Activated naive CD8-positive, alpha-beta T cell (primary cell): ENCODE data around the gene GAPDH.
"Not testable (repeated sequence)": the region's sequence is repeated elsewhere in the genome, so short reads cannot be mapped to it uniquely, and the experiment has no call there.

Experiments
- H3K27ac Mint-ChIP-seq: one replicate; pipeline ENCODE4 v1.8.0; 2021; ENCODE audit warnings: mixed read lengths
- H3K27me3 Mint-ChIP-seq: one replicate; pipeline ENCODE4 v1.8.0; 2021; ENCODE audit warnings: mixed read lengths
- H3K36me3 Mint-ChIP-seq: one replicate; pipeline ENCODE4 v1.8.0; 2021; ENCODE audit warnings: mixed read lengths
- H3K4me1 Mint-ChIP-seq: one replicate; pipeline ENCODE4 v1.8.0; 2021; ENCODE audit warnings: low read depth, mixed read lengths
- H3K4me3 Mint-ChIP-seq: one replicate; pipeline ENCODE4 v1.8.0; 2021; ENCODE audit warnings: mild to moderate bottlenecking, mixed read lengths
- H3K9me3 Mint-ChIP-seq: one replicate; pipeline ENCODE4 v1.8.0; 2021; ENCODE audit warnings: low read depth, mixed read lengths

The GAPDH gene

GRCh38 chr12:6533923-6534694, at the start of gene GAPDH:
GAPDH (plus strand) TSS chr12:6534517; CDS start chr12:6534833, 316 bp downstream.
- H3K27ac Mint-ChIP-seq = peak within 1 kb of the TSS; percentile 99
- no peaks in the 10 kb centered on the region for H3K27me3 Mint-ChIP-seq
- H3K36me3 Mint-ChIP-seq = peaks cover 11% of the 10 kb centered on the region
- H3K4me1 Mint-ChIP-seq = peaks cover 28% of the 10 kb centered on the region
- H3K4me3 Mint-ChIP-seq = peak within 1 kb of the TSS; percentile 96
- H3K9me3 Mint-ChIP-seq = no peaks in the 10 kb centered on the region

GRCh38 chr12:6488240-6488639, 46.1 kb upstream of the GAPDH start:
- H3K9me3 Mint-ChIP-seq = no peaks in the 10 kb centered on the region
- H3K27me3 Mint-ChIP-seq = no peaks in the 10 kb centered on the region
- no peak overlapping the region for H3K27ac Mint-ChIP-seq
- peaks cover 2% of the 10 kb centered on the region for H3K36me3 Mint-ChIP-seq
- H3K4me3 Mint-ChIP-seq = no peak overlapping the region
- peaks cover 13% of the 10 kb centered on the region for H3K4me1 Mint-ChIP-seq

GRCh38 chr12:6489449-6489848, 44.9 kb upstream of the GAPDH start:
- Mint-ChIP-seq H3K4me3 (no peak overlapping the region), H3K27me3 (no peaks in the 10 kb centered on the region), H3K4me1 (peaks cover 15% of the 10 kb centered on the region), H3K27ac (no peak overlapping the region), H3K9me3 (no peaks in the 10 kb centered on the region), H3K36me3 (peaks cover 2% of the 10 kb centered on the region)

GRCh38 chr12:6490673-6491072, 43.6 kb upstream of the GAPDH start:
- H3K9me3 Mint-ChIP-seq, H3K27ac Mint-ChIP-seq, H3K4me3 Mint-ChIP-seq, H3K27me3 Mint-ChIP-seq, H3K36me3 Mint-ChIP-seq: not testable (repeated sequence)
- peaks cover 27% of the 10 kb centered on the region for H3K4me1 Mint-ChIP-seq

GRCh38 chr12:6492838-6493496, 41.4 kb upstream of the GAPDH start, which contains the start of gene MRPL51:
MRPL51 (minus strand) TSS chr12:6493262; CDS start chr12:6493136, 126 bp downstream.
- no peaks in the 10 kb centered on the region for H3K9me3 Mint-ChIP-seq
- peak within 1 kb of the TSS; percentile 97 for H3K4me3 Mint-ChIP-seq
- H3K36me3 Mint-ChIP-seq = peaks cover 2% of the 10 kb centered on the region
- no peaks in the 10 kb centered on the region for H3K27me3 Mint-ChIP-seq
- peak within 1 kb of the TSS; percentile 97 for H3K27ac Mint-ChIP-seq
- peaks cover 39% of the 10 kb centered on the region for H3K4me1 Mint-ChIP-seq

GRCh38 chr12:6493497-6494257, 40.6 kb upstream of the GAPDH start, which contains the start of gene NCAPD2:
NCAPD2 (plus strand) TSS chr12:6494102; CDS start chr12:6495099, 997 bp downstream.
- Mint-ChIP-seq H3K9me3 (no peaks in the 10 kb centered on the region), H3K27me3 (no peaks in the 10 kb centered on the region), H3K27ac (peak within 1 kb of the TSS; percentile 97), H3K4me1 (peaks cover 42% of the 10 kb centered on the region), H3K36me3 (peaks cover 2% of the 10 kb centered on the region), H3K4me3 (peak within 1 kb of the TSS; percentile 97)

- Mint-ChIP-seq H3K4me3 (peak overlapping the region; percentile 97), H3K27me3 (no peaks in the 10 kb centered on the region)
Measured at GRCh38 chr12:6494258-6494743, 40.0 kb upstream of the GAPDH start.

GRCh38 chr12:6494968-6495367, 39.3 kb upstream of the GAPDH start:
- Mint-ChIP-seq H3K36me3 (peaks cover 2% of the 10 kb centered on the region), H3K4me3 (peak overlapping the region; percentile 97), H3K9me3 (no peaks in the 10 kb centered on the region), H3K4me1 (peaks cover 42% of the 10 kb centered on the region), H3K27ac (peak overlapping the region; percentile 92), H3K27me3 (no peaks in the 10 kb centered on the region)

More at GRCh38 chr12:6494258-6494743, 40.0 kb upstream of the GAPDH start:
- Mint-ChIP-seq H3K27ac (peak overlapping the region; percentile 92), H3K4me1 (peaks cover 42% of the 10 kb centered on the region), H3K9me3 (no peaks in the 10 kb centered on the region), H3K36me3 (peaks cover 2% of the 10 kb centered on the region)

- not testable (repeated sequence) for H3K4me3 Mint-ChIP-seq, H3K36me3 Mint-ChIP-seq, H3K27me3 Mint-ChIP-seq, H3K9me3 Mint-ChIP-seq
- Mint-ChIP-seq H3K27ac (peak overlapping the region; percentile 78), H3K4me1 (peaks cover 36% of the 10 kb centered on the region)
Measured at GRCh38 chr12:6497291-6497690, 37.0 kb upstream of the GAPDH start.

- H3K9me3 Mint-ChIP-seq = no peaks in the 10 kb centered on the region
- peaks cover 17% of the 10 kb centered on the region for H3K4me1 Mint-ChIP-seq
- H3K27me3 Mint-ChIP-seq = no peaks in the 10 kb centered on the region
- H3K36me3 Mint-ChIP-seq = no peaks in the 10 kb centered on the region
- H3K27ac Mint-ChIP-seq = no peak overlapping the region
- no peak overlapping the region for H3K4me3 Mint-ChIP-seq
Measured at GRCh38 chr12:6500466-6500865, 33.9 kb upstream of the GAPDH start.

- H3K9me3 Mint-ChIP-seq = no peaks in the 10 kb centered on the region
- H3K4me1 Mint-ChIP-seq = no peaks in the 10 kb centered on the region
- H3K36me3 Mint-ChIP-seq = peaks cover 3% of the 10 kb centered on the region
- H3K27me3 Mint-ChIP-seq = no peaks in the 10 kb centered on the region
- no peak overlapping the region for H3K27ac Mint-ChIP-seq
- no peak overlapping the region for H3K4me3 Mint-ChIP-seq
Measured at GRCh38 chr12:6507102-6507998, 27.0 kb upstream of the GAPDH start.

GRCh38 chr12:6508087-6508486, 26.2 kb upstream of the GAPDH start:
- Mint-ChIP-seq H3K9me3 (no peaks in the 10 kb centered on the region), H3K36me3 (peaks cover 3% of the 10 kb centered on the region), H3K4me3 (no peak overlapping the region), H3K4me1 (no peaks in the 10 kb centered on the region), H3K27me3 (no peaks in the 10 kb centered on the region), H3K27ac (no peak overlapping the region)

- Mint-ChIP-seq H3K27ac (peak overlapping the region; percentile 34), H3K9me3 (no peaks in the 10 kb centered on the region), H3K4me1 (peaks cover 1% of the 10 kb centered on the region), H3K36me3 (peaks cover 10% of the 10 kb centered on the region), H3K27me3 (no peaks in the 10 kb centered on the region), H3K4me3 (no peak overlapping the region)
Measured at GRCh38 chr12:6520186-6520585, 14.1 kb upstream of the GAPDH start.

GRCh38 chr12:6522193-6522592, 12.1 kb upstream of the GAPDH start:
- Mint-ChIP-seq H3K9me3 (no peaks in the 10 kb centered on the region), H3K27ac (no peak overlapping the region), H3K36me3 (peaks cover 2% of the 10 kb centered on the region), H3K4me3 (no peak overlapping the region), H3K27me3 (no peaks in the 10 kb centered on the region), H3K4me1 (peaks cover 1% of the 10 kb centered on the region)
